NK-92 treated with Interleukin-12 subunit alpha and Interleukin-12 subunit beta, amount 100 ng/mL, for 24 hours (cell line): Measurements from ENCODE around the gene LRRC46.

Experiments
- DNase-seq: peaks from one replicate; lab custom pipeline; 2025; lab: John Stamatoyannopoulos, UW

LRRC46 gene

DNA sequence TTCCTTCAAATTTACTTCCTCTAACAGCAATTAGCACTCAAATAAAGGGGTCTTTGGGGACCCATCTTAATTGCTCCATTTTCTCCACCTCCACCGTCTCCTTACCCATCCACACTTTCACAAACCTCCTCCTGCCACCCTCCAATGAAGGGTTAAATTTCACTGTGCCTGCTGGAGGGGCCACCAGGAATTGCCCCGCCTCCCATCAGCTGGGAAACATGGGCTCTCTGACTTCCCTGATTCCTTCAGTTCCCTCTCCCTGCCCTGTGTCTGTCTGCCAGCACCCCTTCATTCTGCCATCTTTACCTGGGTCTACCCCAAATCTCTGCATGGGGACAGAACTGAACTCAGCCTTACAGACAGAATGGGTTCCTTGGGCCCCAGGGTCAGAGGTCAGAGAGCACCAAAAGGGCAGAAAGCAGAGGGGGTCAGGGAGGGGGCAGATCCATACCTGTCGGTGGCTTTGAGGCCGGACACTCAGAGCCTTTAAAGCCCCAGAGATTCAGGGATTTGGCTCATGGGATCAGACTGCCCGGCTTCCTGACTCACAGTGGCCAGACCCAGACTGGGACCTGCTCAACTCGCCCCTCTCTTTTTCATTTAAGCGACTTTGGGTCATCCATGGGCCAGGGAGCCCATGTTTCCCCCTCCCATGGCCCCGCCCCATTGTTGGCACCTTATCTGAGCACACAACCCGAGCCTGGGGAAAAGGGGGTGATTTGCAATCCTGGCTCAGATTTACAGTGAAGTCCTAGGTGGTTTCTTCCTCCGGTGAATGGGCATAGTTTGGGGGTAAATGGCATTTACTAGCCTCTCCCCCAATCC lies 46.9 kb downstream of the LRRC46 start:
- DNase-seq, result no peak

DNA sequence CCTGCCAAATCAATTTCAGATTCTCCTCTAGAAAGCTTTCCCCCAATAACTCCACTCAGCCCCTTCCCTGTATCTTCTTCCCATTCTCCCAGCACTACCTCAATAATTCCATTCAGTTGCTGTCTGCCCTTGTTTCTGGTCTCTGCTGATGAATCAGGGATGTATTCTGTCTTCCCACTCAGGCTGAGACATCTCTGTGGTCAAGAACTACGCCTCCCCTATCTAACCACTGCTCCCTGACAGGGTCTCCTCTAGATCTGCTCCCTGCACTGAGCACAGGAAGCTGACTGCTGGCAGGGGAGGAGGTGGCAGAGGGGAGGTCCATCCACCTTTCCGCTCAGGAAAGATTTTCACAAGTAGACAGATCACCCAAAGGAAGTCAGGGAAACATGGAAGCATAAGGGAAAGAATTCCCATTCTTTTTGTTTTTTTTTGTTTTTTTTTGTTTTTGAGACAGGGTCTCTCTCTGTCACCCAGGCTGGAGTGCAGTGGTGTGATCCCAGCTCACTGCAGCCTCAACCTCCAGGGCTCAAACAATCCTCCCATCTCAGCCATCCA lies 47.6 kb downstream of the LRRC46 start:
- no peak for DNase-seq

DNA sequence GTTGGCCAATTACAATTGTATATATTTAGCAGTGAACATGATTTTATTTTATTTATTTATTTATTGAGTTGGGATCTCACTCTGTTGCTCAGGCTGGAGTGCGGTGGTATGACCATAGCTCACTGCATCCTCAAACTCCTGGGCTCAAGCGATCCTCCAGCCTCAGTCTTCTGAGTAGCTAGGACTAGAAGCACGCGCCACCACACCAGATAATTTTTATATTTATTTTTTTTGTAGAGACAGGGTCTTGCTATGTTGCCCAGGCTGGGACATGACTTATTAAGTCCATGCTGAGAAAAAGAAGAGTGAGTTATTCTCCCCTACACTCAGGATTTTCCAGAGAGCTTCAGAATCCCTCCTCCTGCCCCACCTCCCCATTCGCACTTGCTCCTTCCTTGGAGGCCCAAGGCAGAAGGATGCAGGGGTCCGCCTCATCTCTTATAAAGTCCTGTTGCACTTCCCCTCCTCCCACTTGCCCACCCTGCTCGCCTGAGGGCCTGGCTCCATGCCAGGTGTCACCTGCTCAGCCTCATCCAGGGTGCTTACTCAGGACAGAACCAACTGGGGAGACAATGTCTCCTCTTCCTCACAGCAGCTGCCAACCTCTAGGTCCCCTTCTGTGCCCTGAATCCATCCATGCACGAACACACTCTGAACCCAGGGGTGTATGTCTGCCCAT lies 48.4 kb downstream of the LRRC46 start:
- no peak for DNase-seq

DNA sequence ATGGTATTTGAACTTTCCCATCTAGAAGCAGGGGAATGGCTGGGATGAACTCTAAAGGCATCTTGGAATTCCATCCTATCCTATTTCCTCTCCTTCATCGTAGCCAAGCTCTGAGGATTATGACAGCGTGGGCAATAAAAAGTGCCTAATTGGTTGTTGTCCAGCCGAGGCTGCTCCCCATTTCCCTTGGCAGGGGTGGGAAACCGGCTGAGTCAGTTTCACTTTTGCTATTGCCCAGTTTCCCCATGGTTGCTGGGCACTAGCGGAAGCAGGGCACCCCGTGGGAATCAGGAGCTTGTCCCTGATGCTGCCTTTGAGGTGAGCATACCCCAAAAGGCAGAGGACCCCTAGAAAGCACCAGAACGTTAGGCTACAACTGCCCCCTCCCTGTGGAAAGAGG lies 50.8 kb downstream of the LRRC46 start:
- no peak for DNase-seq

DNA sequence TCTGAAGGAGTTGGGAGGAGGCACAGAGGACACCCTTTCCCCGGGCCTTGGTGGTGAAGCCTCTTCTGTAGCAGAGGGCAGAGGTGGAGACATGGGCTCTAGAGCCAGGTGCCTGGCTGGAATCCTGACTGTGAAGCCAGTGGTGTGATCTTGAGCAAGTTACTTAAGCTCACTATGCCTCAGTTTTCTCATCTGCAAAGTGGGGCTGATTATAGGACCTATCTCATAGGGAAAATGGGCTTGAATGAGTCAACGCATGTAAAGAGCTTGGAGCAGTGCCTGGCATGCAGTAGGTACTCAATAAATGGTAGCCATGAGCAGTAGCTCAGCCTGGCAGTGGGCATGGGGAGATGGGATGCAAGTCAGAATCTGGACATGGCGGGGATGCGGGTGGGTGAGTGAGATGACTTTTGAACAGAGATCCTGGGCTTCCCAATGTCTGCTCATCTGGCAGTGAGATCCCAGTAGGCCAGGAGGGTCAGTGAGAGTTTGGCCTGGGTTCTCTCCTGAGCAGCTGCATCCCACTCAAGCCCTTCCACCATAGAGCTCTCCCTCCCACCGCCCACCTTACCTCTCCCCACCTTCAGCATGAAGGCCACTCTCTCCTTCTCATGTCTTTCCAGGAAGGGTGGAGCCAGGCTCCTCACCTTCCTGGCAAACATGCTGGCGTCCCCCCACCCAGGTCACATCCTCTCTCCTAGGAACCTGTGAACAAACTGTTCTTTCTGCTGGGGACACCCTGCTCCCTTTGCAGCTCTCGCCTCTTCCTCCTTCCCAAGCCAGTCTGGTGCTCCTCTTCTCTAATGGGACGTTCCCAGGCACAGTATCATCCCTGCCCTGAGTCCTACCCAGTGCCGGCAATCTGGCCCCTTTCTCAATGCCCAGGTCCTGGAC lies 51.5 kb downstream of the LRRC46 start:
- no peak for DNase-seq

DNA sequence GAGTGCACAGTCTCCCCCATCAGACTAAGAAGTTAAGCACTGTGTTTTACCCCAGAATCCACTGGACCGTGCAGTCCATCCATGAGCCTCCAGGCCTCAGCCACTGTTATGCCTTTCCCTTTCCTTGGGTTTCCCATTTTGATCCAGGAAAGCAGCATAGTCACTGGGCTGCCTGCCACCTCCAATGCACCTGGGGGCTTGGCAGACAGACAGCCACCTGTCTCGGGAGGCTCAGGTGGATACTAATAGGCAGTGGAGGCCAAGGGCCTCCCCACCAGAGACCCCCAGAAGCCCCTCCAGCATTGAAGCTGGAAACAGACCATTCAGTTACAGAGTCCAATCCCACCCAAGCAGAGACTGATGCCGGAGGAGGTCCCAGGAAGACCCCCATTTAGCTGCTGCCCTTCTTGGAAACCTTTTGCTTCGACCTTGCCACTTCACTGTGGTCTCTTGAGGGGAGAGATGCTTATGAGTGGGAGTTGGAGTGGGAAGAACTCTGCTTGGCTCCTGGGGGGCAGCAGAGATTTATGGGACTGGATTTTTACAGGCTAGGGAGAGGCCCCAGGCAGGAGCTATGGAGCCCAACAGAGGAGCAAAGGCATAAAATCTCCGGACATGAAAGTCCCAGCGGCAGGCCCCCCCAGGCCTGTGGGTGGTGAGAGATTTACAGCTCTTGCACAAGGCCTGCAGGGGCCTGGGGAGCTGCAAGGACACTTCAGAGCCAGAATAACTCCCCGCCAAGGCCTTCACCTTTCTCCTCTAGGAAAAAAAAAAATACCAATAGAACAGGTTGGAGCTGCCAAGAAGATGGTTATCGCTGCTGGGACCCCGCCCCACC lies 52.3 kb downstream of the LRRC46 start:
- DNase-seq, result no peak

DNA sequence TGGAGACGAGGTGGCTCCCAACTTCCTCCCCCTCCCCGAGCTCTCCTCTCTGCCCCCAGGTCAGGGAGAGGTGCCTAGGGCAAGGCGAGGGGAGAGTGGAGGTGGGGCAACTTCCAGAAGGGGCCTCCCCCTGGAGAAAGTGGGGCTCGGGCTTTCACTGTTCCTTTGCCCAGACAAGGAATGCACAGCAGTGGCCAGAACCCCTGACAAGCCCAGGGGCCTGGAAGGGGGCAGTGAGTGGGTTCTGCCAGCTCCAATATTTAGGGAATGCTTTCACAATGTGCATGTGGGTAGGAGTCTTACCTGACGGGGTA lies 52.9 kb downstream of the LRRC46 start:
- DNase-seq, result no peak

DNA sequence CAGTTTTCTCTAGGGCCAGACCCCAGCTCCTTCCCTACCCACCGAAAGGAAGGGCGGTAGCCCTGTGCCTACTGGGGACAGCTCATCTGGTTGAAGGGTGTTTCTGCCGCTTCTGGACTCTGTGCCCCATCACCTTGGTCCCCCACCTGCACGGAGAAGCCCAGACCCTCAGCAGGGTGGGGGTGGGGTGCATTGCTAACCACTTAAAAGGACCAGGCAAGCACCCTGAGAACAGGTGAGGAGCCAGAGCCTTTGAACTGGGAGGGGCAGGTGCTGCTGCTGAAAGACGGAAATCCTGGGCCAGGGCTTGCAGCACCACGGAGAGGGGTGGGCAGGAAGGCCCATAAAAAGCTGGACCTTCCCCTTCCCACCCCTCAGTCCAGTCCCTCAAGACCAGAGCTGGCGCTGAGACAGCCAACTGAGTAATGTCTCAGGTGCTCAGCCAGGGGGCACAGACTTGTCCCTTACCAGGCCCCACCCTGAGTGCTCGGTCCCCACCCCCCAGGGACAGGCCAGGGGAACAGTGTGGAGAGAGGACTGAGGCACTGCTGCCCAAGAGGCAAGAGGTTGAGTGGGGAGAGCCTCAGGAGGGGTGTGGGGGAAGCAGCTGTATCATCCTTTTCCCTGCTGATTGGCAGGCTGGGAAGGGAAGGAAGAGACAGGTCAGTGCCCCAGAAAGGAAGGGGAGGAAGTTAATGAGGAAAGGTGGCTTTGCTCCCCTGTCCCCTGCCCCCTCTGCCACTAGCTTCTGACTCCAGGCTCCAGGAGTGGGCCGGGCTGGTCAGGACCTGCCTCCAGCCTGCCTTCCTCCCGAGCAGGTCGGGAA lies 53.6 kb downstream of the LRRC46 start:
- no peak for DNase-seq
